Heart left ventricle (tissue), 16 donors: ENCODE measurements around the gene TMEM59. TPM values are rescaled to one million over a fixed set of nuclear protein-coding genes. Genes with fewer than 3 reads are reported as not detected.
A peak's percentile ranks its signal among the peaks of the same experiment; 100 is the strongest.

Experiments used
- ATAC-seq, 4 donors: fragments of 200-7000 bp; cut with Tn5 transposase; one replicate each; pipeline ENCODE4 v1.9.1; 2020 to 2022; ENCODE audit warnings: moderate library complexity in 4 of 4, mild to moderate bottlenecking in 3 of 4, moderate number of reproducible peaks in 1 of 4
- DNase-seq, 5 donors: peaks; one replicate each; pipeline ENCODE4 v3.0.0-alpha.2; 2020
- H3K27ac ChIP-seq, 12 donors: fragments of 200-600 bp; sonication (generic) in 4 of 12; one replicate each; pipeline versions ENCODE4 v1.5.0 to v1.8.0; 2016 to 2022; ENCODE audit warnings: mild to moderate bottlenecking in 2 of 12
- H3K27me3 ChIP-seq, 9 donors: fragments of 200-600 bp; sonication (generic) in 2 of 9; one replicate each; pipeline versions ENCODE4 v1.5.1 to v1.8.0; 2016 to 2022; ENCODE audit warnings: mild to moderate bottlenecking in 3 of 9
- H3K36me3 ChIP-seq, 9 donors: fragments of 200-600 bp; sonication (generic) in 2 of 9; one replicate each; pipeline versions ENCODE4 v1.5.0 to v1.8.0; 2018 to 2022; ENCODE audit warnings: mild to moderate bottlenecking in 2 of 9
- H3K4me1 ChIP-seq, 12 donors: fragments of 200-600 bp; sonication (generic) in 4 of 12; one replicate each; pipeline versions ENCODE4 v1.5.0 to v1.8.0; 2016 to 2022; ENCODE audit warnings: mild to moderate bottlenecking in 3 of 12
- H3K4me3 ChIP-seq, 12 donors: fragments of 200-600 bp; sonication (generic) in 4 of 12; one replicate each; pipeline versions ENCODE4 v1.5.0 to v1.8.0; 2017 to 2022; ENCODE audit warnings: mild to moderate bottlenecking in 9 of 12, moderate library complexity in 4 of 12
- H3K9me3 ChIP-seq, 12 donors: fragments of 200-600 bp; sonication (generic) in 4 of 12; one replicate each; pipeline versions ENCODE4 v1.5.0 to v1.8.0; 2016 to 2022; ENCODE audit warnings: mild to moderate bottlenecking in 1 of 12
- CTCF ChIP-seq, 12 donors: fragments of 200-600 bp; sonication (generic) in 4 of 12; IDR thresholded peaks; one replicate each; pipeline versions ENCODE4 v1.5.0 to v1.8.0; 2018 to 2022; ENCODE audit warnings: antibody characterized with exemption in 12 of 12, mild to moderate bottlenecking in 5 of 12
- POLR2A ChIP-seq, 2 donors: fragments of 450-650 bp; IDR thresholded peaks; one replicate each; pipeline ENCODE4 v1.6.1; 2017; ENCODE audit warnings: antibody characterized with exemption in 2 of 2, mild to moderate bottlenecking in 2 of 2, moderate library complexity in 2 of 2
- WGBS, 4 donors: extraction: QIAGEN DNeasy Blood & Tissue Kit in 2 of 4; methylation state at CpG; one replicate each; pipeline versions ENCODE4 v1.1.5 to v1.1.7; 2013 to 2018; 5-methylcytosine and 5-hydroxymethylcytosine counted together
- intact Hi-C, 10 donors: fragments of 100-400 bp; cut with DNase I; formaldehyde crosslinking; loops; one replicate each; pipeline versions ENCODE4 v1.11.1 to v1.14.2; 2022
- polyA plus RNA-seq, 2 donors: library from polyadenylated mRNA; stranded (reverse); fragments of 200-250 nt; gene quantifications; one replicate each; pipeline ENCODE4 v1.2.3, GENCODE V29; 2013
- total RNA-seq, 9 donors: library from RNA; depleted of rRNA in 2 of 9; stranded (reverse); fragments of >200 nt in 2 of 9; fragmentation: NEBNext Ultra II Directional in 3 of 9; extraction: Animal tissue kit (Norgen Biotek cat#: 25700) in 3 of 9; gene quantifications; one replicate each; pipeline versions ENCODE4 v1.1.0 to v1.2.4, GENCODE V29; 2016 to 2023
- donor health status: ischemic (EF 13 %, LVEDD 7.1; RV severe dilation, severe dysfunction).
- donor health status: healthy with polysubstance abuse.
- donor health status: DM: no; HTN: yes; CAD: no.
- donor health status: DM: no; HTN: no; CAD: no.
- donor health status: ischemic (EF 25% LVEDD 6.9; RV normal size, moderate dysfunction).
- donor health status: ischemic (EF 25% LVEDD 5.7; RV mildly dilated, moderate dysfunction).
- donor health status: healthy.
- donor health status: DM: yes; HTN: yes; CAD: no.
- donor health status: ischemic (EF 35%, LVEDD 5.7; RV mildly dilated, moderate dysfunction).
- donor health status: nonischemic (EF 11% LVEDD 7.7; RV severe dilation, severe dysfunction).
- donor health status: DM: yes; HTN: yes; CAD: no.
- donor health status: PGD.
- donor health status: ischemic (EF 29% LVEDD 5.4; RV normal size, mild dysfunction).
- donor health status: nonischemic (EF 23%, LVEDD 6.1; RV moderate dilation, normal function).

The TMEM59 gene
- total and polyA plus RNA-seq, 11 donors = 124 to 496 (median 352) TPM

GRCh38 chr1:53986458-53986857 lies 66.5 kb downstream of the TMEM59 start:
- H3K4me3 ChIP-seq = no peak overlapping the region
- ATAC-seq (no peak), DNase-seq (no peak)
- no peak for TF ChIP-seq POLR2A (IDR thresholded peaks at IDR 0.05)
- TF ChIP-seq CTCF (IDR thresholded peaks at IDR 0.05) = no peak
- peaks cover 0 to 12% (median 5%) of the 10 kb centered on the region in 12 donors for H3K4me1 ChIP-seq
- H3K36me3 ChIP-seq = no peaks in the 10 kb centered on the region
- H3K9me3 ChIP-seq = no peaks in the 10 kb centered on the region
- no peak overlapping the region for H3K27ac ChIP-seq
- WGBS, 4 donors = 87 to 96% (median 95%) methylated on average over 3 of the region's 3 CpGs
- intact Hi-C loops = no loop called here
- H3K27me3 ChIP-seq = no peaks in the 10 kb centered on the region

- H3K9me3 ChIP-seq = no peaks in the 10 kb centered on the region
- TF ChIP-seq CTCF (IDR thresholded peaks at IDR 0.05) (no peak), POLR2A (IDR thresholded peaks at IDR 0.05) (no peak)
- H3K36me3 ChIP-seq = no peaks in the 10 kb centered on the region
- no peak overlapping the region for H3K27ac ChIP-seq
- ATAC-seq (no peak), DNase-seq (no peak)
- intact Hi-C loops = no loop called here
- H3K27me3 ChIP-seq = no peaks in the 10 kb centered on the region
- peaks cover 0 to 12% (median 5%) of the 10 kb centered on the region in 12 donors for H3K4me1 ChIP-seq
- no peak overlapping the region for H3K4me3 ChIP-seq
Measured at GRCh38 chr1:53984726-53985125, 68.3 kb downstream of the TMEM59 start.

- Histone ChIP-seq H3K36me3 (no peaks in the 10 kb centered on the region), H3K9me3 (no peaks in the 10 kb centered on the region), H3K27me3 (no peaks in the 10 kb centered on the region), H3K27ac (no peak overlapping the region), H3K4me1 (peaks cover 0 to 12% (median 5%) of the 10 kb centered on the region in 12 donors), H3K4me3 (peak overlapping the region in 10 of 12 donors; percentile 20 to 56 (median 41))
- 29 to 47% (median 35%) methylated on average over 4 of the region's 4 CpGs for WGBS, 4 donors
- intact Hi-C loops = no loop called here
- ATAC-seq = no peak
- TF ChIP-seq POLR2A (IDR thresholded peaks at IDR 0.05) (no peak), CTCF (IDR thresholded peaks at IDR 0.05) (no peak)
- no peak for DNase-seq
Measured at GRCh38 chr1:53982763-53983104, 70.3 kb downstream of the TMEM59 start.

- H3K9me3 ChIP-seq = no peaks in the 10 kb centered on the region
- ATAC-seq (peak; percentile 41 to 67 (median 54)), DNase-seq (peak in 3 of 5 donors; percentile 24 to 50 (median 44))
- intact Hi-C loops = no loop called here
- no peaks in the 10 kb centered on the region for H3K36me3 ChIP-seq
- H3K27me3 ChIP-seq = no peaks in the 10 kb centered on the region
- H3K4me1 ChIP-seq = peaks cover 0 to 12% (median 5%) of the 10 kb centered on the region in 12 donors
- peak overlapping the region in 10 of 12 donors; percentile 20 to 56 (median 41) for H3K4me3 ChIP-seq
- TF ChIP-seq CTCF (IDR thresholded peaks at IDR 0.05) (no peak), POLR2A (IDR thresholded peaks at IDR 0.05) (no peak)
- WGBS, 4 donors = 40 to 48% (median 45%) methylated on average over 20 of the region's 20 CpGs
- peak overlapping the region in 4 of 12 donors; percentile 27 to 38 (median 28) for H3K27ac ChIP-seq
Measured at GRCh38 chr1:53982034-53982762, 70.8 kb downstream of the TMEM59 start.
